ENCODE measurements around the gene GTF2IRD1. TPM values are rescaled to one million over a fixed set of nuclear protein-coding genes. Genes with fewer than 3 reads are reported as not detected.

Gene GTF2IRD1
- total and polyA plus RNA-seq, 2 of the 13 experiments (the other 11 are each of a cell fraction or from before 2014, with no cell fraction given) = 16.5 to 26.7 TPM

DNA sequence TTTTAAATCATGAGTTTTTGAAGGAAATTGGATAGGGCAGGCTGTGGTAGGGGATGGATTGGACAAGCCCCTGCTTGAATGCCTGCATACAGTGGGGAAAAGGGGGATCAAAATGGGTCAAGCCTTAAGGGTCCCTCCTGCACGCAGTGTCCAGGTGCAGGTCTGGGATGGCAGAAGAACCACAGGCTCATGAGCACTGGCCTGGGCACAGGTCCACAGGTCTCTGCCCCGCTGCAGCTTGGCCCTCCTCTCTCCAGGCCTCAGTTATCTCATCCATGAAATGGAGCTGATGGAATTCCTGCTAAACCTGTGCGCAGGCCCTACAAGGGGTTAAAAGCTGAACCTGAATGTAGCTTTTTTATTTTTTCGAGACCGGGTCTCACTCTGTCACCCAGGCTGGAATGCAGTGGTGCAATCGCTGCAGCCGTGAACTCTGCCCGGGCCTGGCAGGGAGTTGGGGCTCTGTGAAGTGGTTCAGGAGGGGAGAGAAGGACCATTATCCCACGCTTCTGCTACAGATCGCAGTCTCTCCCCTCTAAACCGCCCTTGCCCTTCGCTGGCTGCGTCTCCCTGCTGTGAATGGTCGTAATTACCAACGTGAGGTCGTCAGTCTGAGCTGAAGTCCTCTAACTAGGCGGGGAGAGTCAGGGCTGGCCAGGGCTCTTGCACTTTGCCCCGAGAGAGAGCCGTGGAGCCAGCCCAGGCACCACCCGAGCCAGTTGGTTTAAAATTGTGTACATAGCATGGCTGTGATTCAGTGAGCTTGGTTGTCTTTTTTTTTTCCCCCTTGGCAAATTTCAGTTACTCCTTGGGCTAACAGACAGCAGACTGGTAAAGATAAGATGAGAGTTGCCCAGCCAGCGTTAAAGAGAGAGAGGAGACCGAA is 126.3 kb downstream of the GTF2IRD1 start (continued):
- TF ChIP-seq NFAT5 (CRISPR knock-in tag; IDR thresholded peaks at IDR 0.05) = no peak
- TF ChIP-seq ZNF574 (CRISPR knock-in tag; IDR thresholded peaks at IDR 0.05) = peak; percentile 68
- TF ChIP-seq, protein P1, sequence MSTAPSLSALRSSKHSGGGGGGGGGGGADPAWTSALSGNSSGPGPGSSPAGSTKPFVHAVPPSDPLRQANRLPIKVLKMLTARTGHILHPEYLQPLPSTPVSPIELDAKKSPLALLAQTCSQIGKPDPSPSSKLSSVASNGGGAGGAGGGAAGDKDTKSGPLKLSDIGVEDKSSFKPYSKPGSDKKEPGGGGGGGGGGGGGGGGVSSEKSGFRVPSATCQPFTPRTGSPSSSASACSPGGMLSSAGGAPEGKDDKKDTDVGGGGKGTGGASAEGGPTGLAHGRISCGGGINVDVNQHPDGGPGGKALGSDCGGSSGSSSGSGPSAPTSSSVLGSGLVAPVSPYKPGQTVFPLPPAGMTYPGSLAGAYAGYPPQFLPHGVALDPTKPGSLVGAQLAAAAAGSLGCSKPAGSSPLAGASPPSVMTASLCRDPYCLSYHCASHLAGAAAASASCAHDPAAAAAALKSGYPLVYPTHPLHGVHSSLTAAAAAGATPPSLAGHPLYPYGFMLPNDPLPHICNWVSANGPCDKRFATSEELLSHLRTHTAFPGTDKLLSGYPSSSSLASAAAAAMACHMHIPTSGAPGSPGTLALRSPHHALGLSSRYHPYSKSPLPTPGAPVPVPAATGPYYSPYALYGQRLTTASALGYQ (CRISPR knock-in tag; IDR thresholded peaks at IDR 0.05) = peak; percentile 68
- no peak for TF ChIP-seq ATF7 (IDR thresholded peaks at IDR 0.05)
- peak; percentile 84 for TF ChIP-seq ATF7 (CRISPR knock-in tag; IDR thresholded peaks at IDR 0.05)
- TF ChIP-seq LCORL (IDR thresholded peaks at IDR 0.05) = no peak
- peak; percentile 89 for TF ChIP-seq LCORL (CRISPR knock-in tag; IDR thresholded peaks at IDR 0.05)
- peak; percentile 35; the same call in 1 of the 2 replicates for TF ChIP-seq ZNF670 (CRISPR knock-in tag; IDR thresholded peaks at IDR 0.05; ENCODE audit: borderline replicate concordance)
- TF ChIP-seq REPIN1 (CRISPR knock-in tag; IDR thresholded peaks at IDR 0.05; ENCODE audit: borderline replicate concordance, low read depth) = 0 out of 2 replicates have a peak, but pooled peaks have one; percentile 49
- TF ChIP-seq HNRNPUL1 (IDR thresholded peaks at IDR 0.05; ENCODE audit: low read depth, low read length) = no peak
- TF ChIP-seq, protein P2, sequence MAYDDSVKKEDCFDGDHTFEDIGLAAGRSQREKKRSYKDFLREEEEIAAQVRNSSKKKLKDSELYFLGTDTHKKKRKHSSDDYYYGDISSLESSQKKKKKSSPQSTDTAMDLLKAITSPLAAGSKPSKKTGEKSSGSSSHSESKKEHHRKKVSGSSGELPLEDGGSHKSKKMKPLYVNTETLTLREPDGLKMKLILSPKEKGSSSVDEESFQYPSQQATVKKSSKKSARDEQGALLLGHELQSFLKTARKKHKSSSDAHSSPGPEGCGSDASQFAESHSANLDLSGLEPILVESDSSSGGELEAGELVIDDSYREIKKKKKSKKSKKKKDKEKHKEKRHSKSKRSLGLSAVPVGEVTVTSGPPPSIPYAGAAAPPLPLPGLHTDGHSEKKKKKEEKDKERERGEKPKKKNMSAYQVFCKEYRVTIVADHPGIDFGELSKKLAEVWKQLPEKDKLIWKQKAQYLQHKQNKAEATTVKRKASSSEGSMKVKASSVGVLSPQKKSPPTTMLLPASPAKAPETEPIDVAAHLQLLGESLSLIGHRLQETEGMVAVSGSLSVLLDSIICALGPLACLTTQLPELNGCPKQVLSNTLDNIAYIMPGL (CRISPR knock-in tag; IDR thresholded peaks at IDR 0.05; ENCODE audit: borderline replicate concordance in 1 of 2, low read depth in 1 of 2) = peak; percentile 49 to 58; a peak in 2 of 4 replicates
- TF ChIP-seq CEBPG (CRISPR knock-in tag; IDR thresholded peaks at IDR 0.05) = peak; percentile 94
- peak; percentile 21 for TF ChIP-seq RBM39 (IDR thresholded peaks at IDR 0.05; ENCODE audit: low read depth, low read length, poor library complexity, severe bottlenecking)
- 0 out of 2 replicates have a peak, but pooled peaks have one; percentile 47 for TF ChIP-seq ISX (CRISPR knock-in tag; conservative IDR thresholded peaks at IDR 0.05)
- peak; percentile 45 for TF ChIP-seq NFKB2 (CRISPR knock-in tag; IDR thresholded peaks at IDR 0.05; ENCODE audit: borderline replicate concordance)
- peak; percentile 72 for TF ChIP-seq KAT8 (CRISPR knock-in tag; IDR thresholded peaks at IDR 0.05)
- peak; percentile 21; the same call in 1 of the 2 replicates for TF ChIP-seq MIXL1 (CRISPR knock-in tag; IDR thresholded peaks at IDR 0.05)
